ENCODE results near the gene AVP.
"Not testable (repeated sequence)": the region's sequence is repeated elsewhere in the genome, so short reads cannot be mapped to it uniquely, and the experiment has no call there.

The AVP gene

DNA sequence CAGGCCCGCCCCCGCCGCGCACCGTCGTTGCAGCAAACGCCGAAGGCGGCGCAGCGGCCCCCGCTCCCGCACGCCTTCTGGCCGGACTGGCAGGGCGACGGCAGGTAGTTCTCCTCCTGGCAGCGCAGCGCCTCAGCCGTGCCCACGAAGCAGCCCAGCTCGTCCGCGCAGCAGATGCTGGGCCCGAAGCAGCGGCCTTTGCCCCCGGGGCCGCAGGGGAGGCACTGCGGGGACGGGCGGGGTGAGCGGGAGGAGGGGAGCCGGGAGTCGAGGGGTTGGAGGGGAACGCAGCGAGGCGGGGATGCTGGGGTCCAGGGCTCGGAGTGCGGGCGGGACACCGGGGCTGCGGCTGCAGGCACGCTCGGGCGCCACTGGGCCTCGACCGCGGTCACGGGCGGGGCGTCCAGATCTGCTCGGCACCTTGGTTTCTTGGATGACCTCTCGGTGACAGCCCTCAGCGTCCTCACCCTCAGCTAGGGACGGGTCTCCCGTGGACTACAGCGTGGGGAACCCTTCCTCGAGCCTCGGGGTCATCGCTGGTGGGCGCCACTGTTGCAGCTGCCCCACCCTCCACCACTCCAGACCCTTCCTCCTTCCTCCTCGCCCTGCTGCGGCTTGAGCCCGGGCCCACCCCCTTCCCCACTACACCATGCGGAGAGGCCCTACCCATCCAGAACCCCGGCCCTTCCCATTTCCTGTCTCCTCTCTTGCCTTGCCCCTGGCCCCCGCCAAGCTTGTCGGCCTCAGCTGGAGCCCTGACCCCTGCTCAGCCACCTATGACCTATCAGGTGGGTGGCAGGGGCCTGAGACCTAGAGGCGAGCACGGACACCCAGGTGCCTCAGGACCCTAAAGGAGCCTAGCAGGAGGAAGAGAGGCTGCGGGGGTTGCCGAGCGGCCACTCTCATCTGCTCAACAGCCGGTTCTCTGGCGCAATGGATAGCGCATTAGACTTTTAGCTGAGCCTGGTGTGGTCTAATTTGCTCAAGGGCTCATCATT is 1.3 kb downstream of the AVP start:
- no peak for DNase-seq (ENCODE audit: low read depth)

GRCh38 chr20:3082306-3082951 is 2.1 kb downstream of the AVP start:
- no peak for DNase-seq (ENCODE audit: low read depth)

- DNase-seq (ENCODE audit: low read depth), result no peak
These were observed 2.9 kb downstream of the AVP start for GRCh38 chr20:3081641-3082040.

DNA sequence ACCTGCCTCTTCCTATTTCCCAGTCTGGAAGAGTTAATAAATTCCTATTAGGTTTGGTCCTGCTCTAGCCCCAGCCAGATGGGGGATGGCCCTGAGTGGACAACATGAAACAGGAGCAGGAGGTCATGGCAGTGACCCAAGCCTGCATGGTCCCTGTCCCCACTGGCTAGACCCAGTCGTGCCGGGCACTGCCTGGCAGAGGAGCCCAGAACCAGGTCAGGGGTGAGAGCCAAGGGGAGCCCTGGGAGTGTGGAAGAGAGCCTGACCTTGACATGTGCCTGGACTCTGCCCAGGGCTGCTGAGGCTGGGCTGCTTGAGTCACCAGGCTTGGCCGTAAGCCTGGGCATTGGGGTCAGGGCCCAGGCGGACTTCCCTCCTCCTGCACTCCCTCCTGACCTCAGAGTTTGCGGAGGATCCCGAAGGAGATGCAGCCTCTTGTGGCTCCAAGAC is 3.6 kb downstream of the AVP start:
- DNase-seq (ENCODE audit: low read depth), result no peak

- DNase-seq (ENCODE audit: low read depth), result no peak
These were observed 6.8 kb downstream of the AVP start for GRCh38 chr20:3077618-3078134.

DNA sequence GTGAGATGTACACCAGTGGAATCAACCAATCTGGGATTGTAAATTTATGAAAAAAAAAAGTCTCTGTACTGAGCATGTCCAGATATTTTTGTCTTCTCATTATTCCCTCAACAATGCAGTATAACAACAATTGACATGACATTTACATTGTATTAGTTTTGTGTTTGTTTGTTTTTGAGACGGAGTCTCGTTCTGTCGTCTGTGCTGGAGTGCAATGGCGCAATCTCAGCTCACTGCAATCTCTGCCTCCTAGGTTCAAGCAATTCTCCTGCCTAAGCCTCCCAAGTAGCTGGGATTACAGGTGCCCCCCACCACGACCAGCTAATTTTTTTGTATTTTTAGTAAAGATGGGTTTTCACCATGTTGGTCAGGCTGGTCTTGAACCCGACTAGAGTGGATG is 9.2 kb downstream of the AVP start:
- not testable (repeated sequence) for DNase-seq (ENCODE audit: low read depth)

DNA sequence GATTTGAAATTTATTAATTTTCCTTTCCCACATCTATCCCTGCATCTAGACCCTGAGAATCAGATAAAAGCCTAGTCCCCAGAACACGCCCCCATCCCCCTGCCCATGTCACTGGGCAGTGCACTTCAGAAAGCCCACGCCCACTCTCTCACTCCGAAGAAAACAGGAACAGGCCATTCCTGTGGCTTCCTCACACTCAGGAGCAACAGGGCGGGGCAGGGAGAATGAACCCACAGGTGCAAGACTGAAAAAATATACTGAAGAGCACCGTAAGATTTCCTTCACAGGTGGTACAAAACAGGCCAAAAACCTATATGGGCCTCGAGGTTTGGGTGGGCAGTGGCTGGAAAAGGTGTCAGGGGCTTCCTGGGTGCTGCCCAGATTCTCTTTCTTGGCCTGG is 9.7 kb downstream of the AVP start:
- no peak for DNase-seq (ENCODE audit: low read depth)

DNA sequence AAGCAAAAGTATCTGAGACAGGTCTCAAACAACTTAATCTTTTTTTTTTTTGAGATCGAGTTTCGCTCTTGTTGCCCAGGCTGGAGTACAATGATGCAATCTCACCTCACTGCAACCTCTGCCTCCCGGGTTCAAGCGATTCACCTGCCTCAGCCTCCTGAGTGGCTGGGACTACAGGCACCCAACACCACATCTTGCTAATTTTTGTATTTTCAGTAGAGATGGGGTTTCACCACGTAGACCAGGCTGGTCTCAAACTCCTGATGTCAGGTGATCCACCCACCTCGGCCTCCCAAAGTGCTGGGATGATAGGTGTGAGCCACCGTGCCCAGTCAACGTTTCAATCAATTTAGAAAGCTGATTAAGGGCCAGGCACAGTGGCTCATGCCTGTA is 11.3 kb downstream of the AVP start:
- DNase-seq (ENCODE audit: low read depth), result not testable (repeated sequence)

- DNase-seq (ENCODE audit: low read depth), result no peak
These were observed 11.8 kb downstream of the AVP start for GRCh38 chr20:3072530-3073250.

GRCh38 chr20:3071610-3072529 is 12.7 kb downstream of the AVP start, which contains the start of gene OXT:
TSS of gene OXT (plus strand) at chr20:3071620. CDS start at chr20:3071656, 36 bp downstream.
- DNase-seq (ENCODE audit: low read depth), result peak; percentile 51

DNA sequence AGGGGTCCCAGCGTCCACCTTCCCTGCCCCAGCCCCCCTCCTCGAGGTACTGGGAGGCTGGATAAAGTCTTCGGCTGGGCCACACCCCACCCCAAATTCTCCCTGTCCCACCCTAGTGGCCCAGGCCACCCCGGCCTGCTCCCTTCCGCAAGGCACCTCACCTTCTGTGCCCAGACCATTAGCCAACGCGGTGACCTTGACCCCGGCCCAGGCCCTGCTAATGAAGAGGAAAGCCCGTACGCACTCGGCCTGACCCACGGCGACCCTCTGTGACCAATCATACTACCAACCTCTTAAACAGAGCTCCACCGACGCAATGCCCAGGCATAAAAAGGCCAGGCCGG is 13.3 kb downstream of the AVP start:
- no peak for DNase-seq (ENCODE audit: low read depth)

DNA sequence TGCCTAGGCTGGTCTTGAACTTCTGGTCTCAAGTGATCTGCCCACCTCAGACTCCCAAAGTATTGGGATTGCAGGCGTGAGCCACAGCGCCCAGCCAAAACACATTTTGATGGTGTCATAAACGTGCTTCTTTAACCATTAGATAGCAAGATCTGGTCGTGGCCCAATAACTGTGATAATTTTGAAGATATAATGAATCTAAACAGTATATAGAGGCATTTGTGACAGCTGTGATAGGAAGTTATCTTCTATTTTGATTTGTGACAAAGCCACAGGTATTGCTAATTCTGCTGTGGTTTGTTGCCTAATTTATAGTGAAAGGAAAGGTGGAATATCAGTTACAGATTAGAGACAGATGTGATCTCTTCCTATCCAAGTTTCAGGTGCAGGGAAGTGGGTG is 13.8 kb downstream of the AVP start:
- DNase-seq (ENCODE audit: low read depth), result no peak

DNA sequence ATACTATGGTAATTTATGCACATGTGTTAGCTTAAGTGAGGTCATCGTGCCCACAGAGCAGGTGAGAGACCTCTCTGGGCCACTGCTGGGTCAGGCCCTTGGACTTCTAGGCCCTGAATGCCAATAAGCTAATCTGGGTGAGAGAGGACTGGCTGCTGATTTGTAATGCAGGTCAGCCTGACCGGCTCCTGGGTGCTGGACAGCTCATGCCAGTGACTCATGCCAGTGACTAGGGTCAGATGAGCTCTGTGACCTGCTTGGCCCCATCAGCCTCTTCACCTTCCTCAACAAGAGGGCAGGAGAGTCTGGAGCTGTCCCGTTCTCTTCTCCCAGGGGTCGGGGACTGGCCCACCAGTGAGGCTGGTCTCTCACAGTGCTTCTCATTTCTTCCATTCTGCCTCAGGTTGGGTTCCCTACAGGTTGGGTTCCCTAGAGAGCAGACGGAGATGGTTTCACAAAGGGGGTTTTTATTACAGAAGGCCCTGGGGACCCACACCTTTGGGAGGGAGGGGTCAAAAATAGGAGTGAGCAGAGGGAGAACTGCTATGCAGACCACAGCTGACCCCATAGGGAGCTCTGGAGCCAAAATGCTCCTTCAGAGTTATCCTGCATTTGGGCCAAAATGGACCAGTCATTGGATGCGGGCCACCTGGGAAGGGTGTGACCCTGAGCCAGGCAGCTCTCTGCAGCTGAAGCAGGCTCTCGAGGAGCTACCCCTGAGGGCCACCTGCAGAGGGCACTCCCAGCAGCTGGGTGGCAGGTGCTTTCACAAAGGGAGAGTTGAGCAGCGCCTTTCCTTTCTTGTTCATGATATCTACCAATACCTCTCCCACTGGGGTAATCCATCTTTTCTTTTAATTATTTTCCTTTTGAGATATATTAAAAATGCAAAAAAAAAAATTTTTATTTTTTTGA is 15.3 kb downstream of the AVP start:
- DNase-seq (ENCODE audit: low read depth), result no peak

GRCh38 chr20:3068075-3068474 is 16.4 kb downstream of the AVP start:
- DNase-seq (ENCODE audit: low read depth), result no peak

- no peak for DNase-seq (ENCODE audit: low read depth)
These were observed 17.1 kb downstream of the AVP start for GRCh38 chr20:3067139-3068014.

DNA sequence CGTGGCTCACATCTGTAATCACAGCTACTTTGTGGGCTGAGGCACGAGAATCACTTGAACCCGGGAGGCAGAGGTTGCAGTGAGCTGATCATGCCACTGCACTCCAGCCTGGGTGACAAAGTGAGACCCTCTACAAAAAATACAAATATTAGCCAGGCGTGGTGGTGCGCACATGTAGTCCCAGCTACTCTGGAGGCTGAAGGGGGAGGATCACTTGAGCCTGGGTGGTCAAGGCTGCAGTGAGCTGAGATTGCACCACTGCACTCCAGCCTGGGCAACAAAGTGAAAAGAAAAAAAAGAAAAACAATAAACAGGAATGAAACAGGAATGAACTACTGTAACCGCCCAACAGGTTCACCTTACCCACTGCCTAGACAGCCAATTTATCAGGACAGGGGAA is 20.4 kb downstream of the AVP start:
- DNase-seq (ENCODE audit: low read depth), result not testable (repeated sequence)

DNA sequence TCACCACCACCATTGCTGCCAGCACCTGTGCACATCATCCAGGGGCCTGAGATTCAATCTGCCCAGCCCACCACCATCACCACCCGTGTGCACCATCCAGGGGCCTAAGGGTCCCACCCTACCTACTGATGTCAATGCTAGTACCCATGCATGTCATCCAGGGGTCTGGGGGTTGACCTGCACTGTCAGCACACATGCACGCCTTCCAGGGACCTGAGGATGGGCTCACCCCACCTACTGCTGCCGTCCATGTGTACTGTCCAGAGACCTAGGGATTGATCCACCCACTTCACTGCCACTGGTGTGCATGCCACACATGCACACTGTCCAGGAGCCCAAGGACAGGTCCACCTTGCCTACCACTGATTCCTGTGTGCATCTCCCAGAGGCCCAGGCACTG is 25.0 kb downstream of the AVP start:
- DNase-seq (ENCODE audit: low read depth), result no peak

- no peak for DNase-seq (ENCODE audit: low read depth)
These were observed 33.0 kb downstream of the AVP start for GRCh38 chr20:3051385-3052019.

Measured in stimulated activated CD8-positive, alpha-beta memory T cell treated with anti-CD3 and anti-CD28 coated beads, Interleukin-12 subunit alpha, Interleukin-12 subunit beta, amount 100 ng/mL, for 1 hour (primary cell).